HepG2 (cell line): ENCODE measurements around the gene SNRPD3. TPM values are rescaled to one million over a fixed set of nuclear protein-coding genes. Genes with fewer than 3 reads are reported as not detected.

Experiments used
- ATAC-seq: fragments of 200-7000 bp; cut with Tn5 transposase; 3 replicates; pipeline ENCODE4 v1.9.1; 2020; ENCODE audit warnings: mild to moderate bottlenecking, moderate library complexity
- BruUV-seq: library from RNA; stranded (reverse); fragments of 400-500 nt; replicated peaks from 2 replicates; lab custom pipeline; 2021; lab: Mats Ljungman, UMichigan
- CTCF ChIA-PET: fragments of 300-600 bp; formaldehyde crosslinking; extraction: SDS; loops from one replicate; lab custom pipeline; 2021; ENCODE audit warnings: low total read pairs, inconsistent platforms, low intra/inter-chr PET ratio; lab: Yijun Ruan, JAX
- POLR2A ChIA-PET: fragments of 350-600 bp; sonication (Branson Sonifier 250); formaldehyde crosslinking; loops from one replicate; lab custom pipeline; 2020; ENCODE audit warnings: antibody characterized with exemption, inconsistent platforms; lab: Yijun Ruan, JAX
- DNase-seq: peaks from one replicate; pipeline ENCODE4 v3.0.0-alpha.2; 2015; ENCODE audit warnings: low spot score
- FAIRE-seq: peaks from 3 replicates; lab custom pipeline; 2011; peaks lifted over from hg19 to GRCh38; lab: Jason Lieb, UNC
- H2AFZ ChIP-seq: one replicate; pipeline ENCODE4 v1.6.1; 2011; ENCODE audit warnings: low read length, inconsistent platforms
- H3K27ac ChIP-seq: fragments of 300-600 bp; 3 replicates; pipeline ENCODE4 v1.8.0; 2011; ENCODE audit warnings: mixed run types, mild to moderate bottlenecking, mixed read lengths, low read length, inconsistent platforms; ENCODE audit not compliant: insufficient read depth; ENCODE audit errors: extremely low read length
- H3K27me3 ChIP-seq, 2 experiments: fragments of 200-600 bp in 1 of 2; 2 replicates in 1 of 2; 3 replicates in 1 of 2; pipeline versions ENCODE4 v1.6.0 to v1.8.0; 2011; ENCODE audit warnings: low read length in 2 of 2, mild to moderate bottlenecking in 2 of 2, moderate library complexity in 2 of 2, inconsistent platforms in 1 of 2; ENCODE audit not compliant: insufficient read depth in 2 of 2, control insufficient read depth in 1 of 2
- H3K36me3 ChIP-seq, 2 experiments: fragments of 200-600 bp in 1 of 2; replicated peaks in 1 of 2; 2 replicates in 1 of 2; 3 replicates in 1 of 2; pipeline versions ENCODE4 v1.5.1 to v1.8.0; 2011; ENCODE audit warnings: low read length in 2 of 2, inconsistent platforms in 1 of 2; ENCODE audit not compliant: insufficient read depth in 2 of 2, control insufficient read depth in 1 of 2
- H3K4me1 ChIP-seq: 2 replicates; pipeline ENCODE4 v1.5.1; 2012; ENCODE audit warnings: low read length, inconsistent platforms; ENCODE audit not compliant: insufficient read depth
- H3K4me2 ChIP-seq: 2 replicates; pipeline ENCODE4 v1.6.0; 2011; ENCODE audit warnings: low read depth, low read length, inconsistent platforms
- H3K4me3 ChIP-seq, 3 experiments: fragments of 200-600 bp in 1 of 3; sonication (generic), shearing (Covaris generic) in 1 of 3; replicated peaks in 1 of 3; 2 replicates each; pipeline ENCODE4 v1.5.1; 2011 to 2016; ENCODE audit warnings: low read length in 3 of 3, inconsistent platforms in 2 of 3, low read depth in 2 of 3, mild to moderate bottlenecking in 2 of 3, control low read depth in 1 of 3, mixed read lengths in 1 of 3; ENCODE audit not compliant: insufficient read depth in 1 of 3
- H3K79me2 ChIP-seq: one replicate; pipeline ENCODE4 v1.6.1; 2011; ENCODE audit warnings: low read length, inconsistent platforms; ENCODE audit not compliant: insufficient read depth
- H3K9ac ChIP-seq: 2 replicates; pipeline ENCODE4 v1.6.0; 2011; ENCODE audit warnings: mild to moderate bottlenecking, low read depth, low read length, inconsistent platforms; ENCODE audit not compliant: insufficient read depth
- H3K9me3 ChIP-seq: 2 replicates; pipeline ENCODE4 v1.5.1; 2012; ENCODE audit warnings: mild to moderate bottlenecking, low read length
- H4K20me1 ChIP-seq: 2 replicates; pipeline ENCODE4 v1.6.0; 2011; ENCODE audit warnings: inconsistent platforms, mild to moderate bottlenecking, low read length, moderate library complexity; ENCODE audit not compliant: insufficient read depth
- ATF5 ChIP-seq: sonication (generic); formaldehyde crosslinking; IDR thresholded peaks from 2 replicates; pipeline ENCODE4 v1.4.0; 2020; ENCODE audit warnings: mild to moderate bottlenecking, low read depth, missing genetic modification reagents
- BCL6 ChIP-seq: IDR thresholded peaks from 2 replicates; pipeline ENCODE4 v1.6.1; 2016; ENCODE audit warnings: missing genetic modification reagents, missing compliant biosample characterization
- BORCS8-MEF2B ChIP-seq: sonication (generic); formaldehyde crosslinking; IDR thresholded peaks from 2 replicates; pipeline ENCODE4 v1.8.0; 2022; ENCODE audit warnings: mild to moderate bottlenecking, missing genetic modification reagents
- CHD2 ChIP-seq: IDR thresholded peaks from 2 replicates; pipeline ENCODE4 v1.6.1; 2011; ENCODE audit warnings: low read depth, low read length, improper control_type of control experiment
- FOXA1 ChIP-seq, 2 experiments: fragments of 450-650 bp in 1 of 2; sonication (generic) in 1 of 2; formaldehyde crosslinking in 1 of 2; IDR thresholded peaks; 2 replicates each; pipeline versions ENCODE4 v1.4.0 to v1.6.1; 2016 to 2020; ENCODE audit warnings: missing genetic modification reagents in 1 of 2
- HMGXB4 ChIP-seq, 2 experiments: sonication (generic) in 1 of 2; formaldehyde crosslinking in 1 of 2; IDR thresholded peaks; 2 replicates each; pipeline versions ENCODE4 v1.4.0 to v1.6.1; 2018 to 2020; ENCODE audit warnings: missing genetic modification reagents in 2 of 2, borderline replicate concordance in 1 of 2, low read depth in 1 of 2, mild to moderate bottlenecking in 1 of 2, missing biosample characterization in 1 of 2
- KMT2A ChIP-seq: sonication (generic); formaldehyde crosslinking; IDR thresholded peaks from 2 replicates; pipeline ENCODE4 v1.4.0; 2020; ENCODE audit warnings: missing genetic modification reagents
- SP5 ChIP-seq: IDR thresholded peaks from 2 replicates; pipeline ENCODE4 v1.6.1; 2016; ENCODE audit warnings: low read depth, borderline replicate concordance
- ZNF274 ChIP-seq: sonication (generic); formaldehyde crosslinking; IDR thresholded peaks from 2 replicates; pipeline ENCODE4 v1.5.1; 2020; ENCODE audit warnings: mild to moderate bottlenecking, missing genetic modification reagents
- ZNF616 ChIP-seq: sonication (generic); formaldehyde crosslinking; IDR thresholded peaks from 2 replicates; pipeline ENCODE4 v1.5.0; 2020; ENCODE audit warnings: low read depth, mild to moderate bottlenecking, missing genetic modification reagents
- ZNF839 ChIP-seq: sonication (generic); formaldehyde crosslinking; IDR thresholded peaks from 2 replicates; pipeline ENCODE4 v1.4.0; 2020; ENCODE audit warnings: missing genetic modification reagents, mild to moderate bottlenecking, borderline replicate concordance
- WGBS: methylation state at CpG from one replicate; pipeline ENCODE4 v1.1.6; 2017; ENCODE audit warnings: low lambda C conversion rate; 5-methylcytosine and 5-hydroxymethylcytosine counted together
- in situ Hi-C: cut with HindIII; loops from 2 replicates; pipeline ENCODE4 v1.10.0; 2017; ENCODE audit warnings: low pct_unique_long_range_greater_than_20kb; ENCODE audit not compliant: extremely low pct_ligation_motif_present
- intact Hi-C: fragments of 100-400 bp; cut with micrococcal nuclease; formaldehyde crosslinking; loops from one replicate; pipeline ENCODE4 v1.10.0; 2022; ENCODE audit not compliant: unreplicated experiment
- polyA plus RNA-seq, 8 experiments: library from polyadenylated mRNA; depleted of rRNA in 3 of 8; stranded (reverse) in 7 of 8; unstranded in 1 of 8; fragments of >200 nt; fragmentation: Illumina TruSeq in 4 of 8; extraction: Trizol in 4 of 8; gene quantifications; 2 replicates each; pipeline versions ENCODE4 v1.2.1 to v1.2.3, GENCODE V29; 2011 to 2016; ENCODE audit warnings: low read depth in 4 of 8, missing spikeins in 1 of 8, mixed read lengths in 1 of 8; ENCODE audit not compliant: insufficient read depth in 1 of 8
- total RNA-seq, 5 experiments: library from RNA; depleted of rRNA; stranded (reverse); fragments of >200 nt; fragmentation: Illumina TruSeq; extraction: Trizol; gene quantifications; 2 replicates each; pipeline ENCODE4 v1.2.3, GENCODE V29; 2016; ENCODE audit warnings: low read depth in 1 of 5
- TF ChIP-seq, protein P1 (sequence below): sonication (generic); formaldehyde crosslinking; IDR thresholded peaks from 2 replicates; pipeline ENCODE4 v1.5.0; 2020; ENCODE audit warnings: mild to moderate bottlenecking, missing genetic modification reagents
- TF ChIP-seq, protein P2 (sequence below): sonication (generic); formaldehyde crosslinking; IDR thresholded peaks from 2 replicates; pipeline ENCODE4 v1.4.0; 2020; ENCODE audit warnings: mild to moderate bottlenecking, missing genetic modification reagents
- TF ChIP-seq, protein P3 (sequence below), 2 experiments: sonication (generic) in 1 of 2; formaldehyde crosslinking in 1 of 2; IDR thresholded peaks; 2 replicates each; pipeline versions ENCODE4 v1.5.1 to v1.6.1; 2011 to 2020; ENCODE audit warnings: borderline replicate concordance in 1 of 2, low read depth in 1 of 2, low read length in 1 of 2, mild to moderate bottlenecking in 1 of 2, missing genetic modification reagents in 1 of 2, moderate library complexity in 1 of 2

SNRPD3 gene
- total and polyA plus RNA-seq, 2 of the 13 experiments (the other 11 are each of a cell fraction or from before 2014, with no cell fraction given): 110 to 209 TPM

GRCh38 chr22:24553597-24554312, 2.0 kb upstream of the SNRPD3 start:
- ATAC-seq (no peak), FAIRE-seq (no peak), DNase-seq (peak; percentile 25)
- WGBS: 27% methylated on average over 5 of the region's 12 CpGs
- intact Hi-C loops (no loop called here), in situ Hi-C loops (no loop called here)
- Histone ChIP-seq H4K20me1 (peaks cover 9% of the 10 kb centered on the region), H3K9me3 (no peaks in the 10 kb centered on the region), H3K9ac (peak overlapping the region; percentile 98), H3K4me1 (peaks cover 74% of the 10 kb centered on the region), H3K36me3 (peaks cover 7 to 21% of the 10 kb centered on the region in 2 experiments), H3K4me3 (peak overlapping the region; percentile 82 to 88 (median 87)), H2AFZ (no peak overlapping the region), H3K79me2 (peaks cover 74% of the 10 kb centered on the region), H3K27ac (peak overlapping the region; percentile 93), H3K4me2 (peak overlapping the region; percentile 92), H3K27me3 (no peaks in the 10 kb centered on the region; a peak in 1 of 5 replicates)
- CTCF ChIA-PET: no interaction called here
- POLR2A ChIA-PET: interaction anchor here (0.7 to 9.3 kb wide), 13 partner anchors 9 to 355 kb away, joined by 3 to 138 read pairs (median 25); partner anchors contain the start of genes GGT1 and LRRC75B
- BruUV-seq: no TSS peak
- TF ChIP-seq, protein P1, sequence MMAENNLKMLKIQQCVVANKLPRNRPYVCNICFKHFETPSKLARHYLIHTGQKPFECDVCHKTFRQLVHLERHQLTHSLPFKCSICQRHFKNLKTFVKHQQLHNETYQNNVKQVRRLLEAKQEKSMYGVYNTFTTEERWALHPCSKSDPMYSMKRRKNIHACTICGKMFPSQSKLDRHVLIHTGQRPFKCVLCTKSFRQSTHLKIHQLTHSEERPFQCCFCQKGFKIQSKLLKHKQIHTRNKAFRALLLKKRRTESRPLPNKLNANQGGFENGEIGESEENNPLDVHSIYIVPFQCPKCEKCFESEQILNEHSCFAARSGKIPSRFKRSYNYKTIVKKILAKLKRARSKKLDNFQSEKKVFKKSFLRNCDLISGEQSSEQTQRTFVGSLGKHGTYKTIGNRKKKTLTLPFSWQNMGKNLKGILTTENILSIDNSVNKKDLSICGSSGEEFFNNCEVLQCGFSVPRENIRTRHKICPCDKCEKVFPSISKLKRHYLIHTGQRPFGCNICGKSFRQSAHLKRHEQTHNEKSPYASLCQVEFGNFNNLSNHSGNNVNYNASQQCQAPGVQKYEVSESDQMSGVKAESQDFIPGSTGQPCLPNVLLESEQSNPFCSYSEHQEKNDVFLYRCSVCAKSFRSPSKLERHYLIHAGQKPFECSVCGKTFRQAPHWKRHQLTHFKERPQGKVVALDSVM (CRISPR knock-in tag): 0 out of 2 replicates have a peak, but pooled peaks have one; percentile 31
- TF ChIP-seq, protein P2, sequence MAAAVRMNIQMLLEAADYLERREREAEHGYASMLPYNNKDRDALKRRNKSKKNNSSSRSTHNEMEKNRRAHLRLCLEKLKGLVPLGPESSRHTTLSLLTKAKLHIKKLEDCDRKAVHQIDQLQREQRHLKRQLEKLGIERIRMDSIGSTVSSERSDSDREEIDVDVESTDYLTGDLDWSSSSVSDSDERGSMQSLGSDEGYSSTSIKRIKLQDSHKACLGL: 0 out of 2 replicates have a peak, but pooled peaks have one; percentile 22
- TF ChIP-seq SP5 (CRISPR knock-in tag): no peak
- TF ChIP-seq ZNF616 (CRISPR knock-in tag): no peak
- TF ChIP-seq, protein P3, sequence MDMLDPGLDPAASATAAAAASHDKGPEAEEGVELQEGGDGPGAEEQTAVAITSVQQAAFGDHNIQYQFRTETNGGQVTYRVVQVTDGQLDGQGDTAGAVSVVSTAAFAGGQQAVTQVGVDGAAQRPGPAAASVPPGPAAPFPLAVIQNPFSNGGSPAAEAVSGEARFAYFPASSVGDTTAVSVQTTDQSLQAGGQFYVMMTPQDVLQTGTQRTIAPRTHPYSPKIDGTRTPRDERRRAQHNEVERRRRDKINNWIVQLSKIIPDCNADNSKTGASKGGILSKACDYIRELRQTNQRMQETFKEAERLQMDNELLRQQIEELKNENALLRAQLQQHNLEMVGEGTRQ (IDR thresholded peaks at IDR 0.05; ENCODE audit: low read depth, low read length): no peak
- TF ChIP-seq, protein P3 (CRISPR knock-in tag; IDR thresholded peaks at IDR 0.05; ENCODE audit: borderline replicate concordance): peak; percentile 8; the same call in 1 of the 2 replicates
- TF ChIP-seq KMT2A (CRISPR knock-in tag): peak; percentile 34; the same call in 1 of the 2 replicates
- TF ChIP-seq HMGXB4 (CRISPR knock-in tag; IDR thresholded peaks at IDR 0.05; ENCODE audit: borderline replicate concordance in 1 of 2, low read depth in 1 of 2): peak in 1 of 2 experiments; percentile 47; a peak in 1 of 4 replicates
- TF ChIP-seq ZNF839 (CRISPR knock-in tag): no peak
- TF ChIP-seq BCL6 (CRISPR knock-in tag): no peak
- 0 out of 2 replicates have a peak, but pooled peaks have one; percentile 31 for TF ChIP-seq BORCS8-MEF2B (CRISPR knock-in tag)
- TF ChIP-seq ZNF274 (CRISPR knock-in tag): 0 out of 2 replicates have a peak, but pooled peaks have one; percentile 46
- no peak for TF ChIP-seq ATF5 (CRISPR knock-in tag)
- no peak for TF ChIP-seq FOXA1 (IDR thresholded peaks at IDR 0.05)
- TF ChIP-seq FOXA1 (CRISPR knock-in tag; IDR thresholded peaks at IDR 0.05): peak; percentile 57; the same call in 1 of the 2 replicates
- no peak for TF ChIP-seq CHD2
